Subcutaneous abdominal adipose tissue (tissue), 5 donors: ENCODE results near the gene HARS1.
"Not testable (repeated sequence)": the region's sequence is repeated elsewhere in the genome, so short reads cannot be mapped to it uniquely, and the experiment has no call there.

Experiments used
- H3K27ac ChIP-seq: one replicate; pipeline ENCODE4 v1.7.0; 2013; ENCODE audit warnings: low read depth, mild to moderate bottlenecking, inconsistent platforms, low read length, moderate library complexity
- H3K27me3 ChIP-seq, 5 donors: one replicate each; pipeline ENCODE4 v1.7.0; 2013; ENCODE audit warnings: low read length in 5 of 5, inconsistent platforms in 1 of 5; ENCODE audit not compliant: control insufficient read depth in 5 of 5, insufficient read depth in 4 of 5
- H3K36me3 ChIP-seq, 5 donors: one replicate each; pipeline ENCODE4 v1.7.0; 2013; ENCODE audit warnings: low read length in 5 of 5; ENCODE audit not compliant: control insufficient read depth in 5 of 5, insufficient read depth in 5 of 5
- H3K4me1 ChIP-seq, 5 donors: one replicate each; pipeline ENCODE4 v1.7.0; 2013; ENCODE audit warnings: low read length in 5 of 5, mild to moderate bottlenecking in 3 of 5, moderate library complexity in 1 of 5; ENCODE audit not compliant: control insufficient read depth in 5 of 5, insufficient read depth in 5 of 5
- H3K4me3 ChIP-seq, 5 donors: one replicate each; pipeline ENCODE4 v1.7.0; 2013; ENCODE audit warnings: low read length in 5 of 5, low read depth in 1 of 5
- H3K9ac ChIP-seq, 5 donors: one replicate each; pipeline ENCODE4 v1.7.0; 2013; ENCODE audit warnings: low read length in 5 of 5, mild to moderate bottlenecking in 4 of 5, moderate library complexity in 3 of 5
- H3K9me3 ChIP-seq, 5 donors: one replicate each; pipeline ENCODE4 v1.7.0; 2013; ENCODE audit warnings: low read length in 5 of 5; ENCODE audit not compliant: control insufficient read depth in 5 of 5
- donor health status: healthy.
- donor health status: healthy.
- donor health status: healthy.
- donor health status: healthy.
- donor health status: healthy.

The HARS1 gene

DNA sequence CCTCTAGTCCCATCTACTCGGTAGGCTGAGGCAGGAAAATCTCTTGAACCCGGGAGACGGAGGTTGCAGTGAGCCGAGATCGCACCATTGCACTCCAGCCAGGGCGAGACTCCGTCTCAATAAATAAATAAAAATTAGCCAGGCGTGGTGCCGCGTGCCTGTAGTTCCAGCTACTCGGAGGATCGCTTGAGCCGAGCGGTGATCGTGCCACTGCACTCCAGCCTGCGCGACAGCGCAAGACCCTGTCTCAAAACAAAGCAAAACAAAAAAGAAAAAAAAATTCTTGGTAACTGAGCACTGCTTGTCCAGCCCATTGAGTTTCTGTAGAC lies 27.2 kb downstream of the HARS1 start:
- Histone ChIP-seq H3K27me3 (no peaks in the 10 kb centered on the region), H3K4me1 (peaks cover 4 to 29% (median 21%) of the 10 kb centered on the region in 5 donors), H3K9ac (peak overlapping the region; percentile 70 to 99 (median 87)), H3K9me3 (no peaks in the 10 kb centered on the region), H3K27ac (peak overlapping the region; percentile 92), H3K36me3 (peaks cover 21 to 65% (median 56%) of the 10 kb centered on the region in 5 donors), H3K4me3 (peak overlapping the region; percentile 85 to 96 (median 92))

DNA sequence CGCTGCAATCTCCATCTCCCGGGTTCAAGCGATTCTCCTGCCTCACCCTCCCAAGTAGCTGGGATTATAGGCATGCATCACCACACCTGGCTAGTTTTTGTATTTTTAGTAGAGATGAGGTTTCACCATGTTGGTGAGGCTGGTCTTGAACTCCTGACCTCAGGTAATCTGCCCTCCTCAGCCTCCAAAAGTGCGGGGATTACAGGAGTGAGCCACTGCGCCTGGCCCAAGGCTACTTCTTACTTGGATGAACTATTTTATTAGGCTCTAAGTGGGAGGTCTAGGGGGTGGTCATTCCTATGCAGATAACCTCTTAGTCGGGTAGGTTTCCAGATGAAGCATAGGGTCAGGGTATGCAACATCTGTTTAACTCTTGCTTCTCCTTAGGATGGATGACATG lies 30.8 kb downstream of the HARS1 start:
- not testable (repeated sequence) for H3K9ac ChIP-seq, H3K27ac ChIP-seq, H3K27me3 ChIP-seq, H3K4me3 ChIP-seq, H3K9me3 ChIP-seq
- Histone ChIP-seq H3K4me1 (peaks cover 4 to 13% (median 10%) of the 10 kb centered on the region in 5 donors), H3K36me3 (peaks cover 31 to 80% (median 72%) of the 10 kb centered on the region in 5 donors)

DNA sequence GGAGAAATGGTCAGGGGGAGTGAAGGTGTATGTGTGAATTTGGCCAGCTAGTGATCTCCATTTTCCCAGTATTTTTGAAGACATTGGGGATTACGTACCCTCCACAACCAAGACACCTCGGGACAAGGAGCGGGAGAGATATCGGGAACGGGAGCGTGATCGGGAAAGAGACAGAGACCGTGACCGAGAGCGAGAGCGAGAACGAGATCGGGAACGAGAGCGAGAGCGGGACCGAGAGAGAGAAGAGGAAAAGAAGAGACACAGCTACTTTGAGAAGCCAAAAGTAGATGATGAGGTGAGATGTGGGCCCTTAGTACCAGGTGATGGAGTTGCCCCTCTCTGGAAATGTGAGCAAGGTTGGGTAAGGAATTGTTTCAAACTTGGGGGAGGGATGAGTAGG lies 32.3 kb downstream of the HARS1 start:
- no peak overlapping the region for H3K4me3 ChIP-seq
- H3K36me3 ChIP-seq: peaks cover 42 to 95% (median 87%) of the 10 kb centered on the region in 5 donors

DNA sequence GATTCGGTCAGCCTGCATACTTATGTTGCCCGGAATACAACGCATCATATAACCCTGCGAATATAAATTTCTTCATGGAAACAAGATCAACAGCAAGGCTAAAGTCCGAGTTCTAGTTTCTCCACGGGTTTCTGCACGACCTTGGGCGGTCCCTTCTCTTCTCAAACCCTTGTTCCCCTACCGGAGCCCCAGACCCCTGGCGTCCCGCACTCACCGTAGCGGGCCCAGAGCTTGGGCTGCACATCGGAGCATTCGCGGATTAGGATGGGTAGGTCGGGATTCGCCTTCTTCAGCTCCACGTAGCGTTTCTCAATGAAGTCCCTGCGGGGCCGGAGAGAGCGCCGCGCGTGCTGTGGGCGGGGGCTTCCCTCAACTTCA lies 44.1 kb downstream of the HARS1 start:
- peak overlapping the region; percentile 69 to 94 (median 90) for H3K4me3 ChIP-seq
- peak overlapping the region; percentile 35 to 96 (median 85) for H3K9ac ChIP-seq
- H3K27me3 ChIP-seq: no peaks in the 10 kb centered on the region
- peak overlapping the region; percentile 71 for H3K27ac ChIP-seq
- H3K36me3 ChIP-seq: peaks cover 10 to 66% (median 46%) of the 10 kb centered on the region in 5 donors
- peaks cover 0 to 31% (median 23%) of the 10 kb centered on the region in 5 donors for H3K4me1 ChIP-seq
- H3K9me3 ChIP-seq: no peaks in the 10 kb centered on the region

More for the DNA sequence above, 32.3 kb downstream of the HARS1 start:
- no peak overlapping the region for H3K9ac ChIP-seq
- no peaks in the 10 kb centered on the region for H3K9me3 ChIP-seq
- no peaks in the 10 kb centered on the region for H3K27me3 ChIP-seq
- peaks cover 0 to 2% (median 2%) of the 10 kb centered on the region in 5 donors for H3K4me1 ChIP-seq
- H3K27ac ChIP-seq: no peak overlapping the region

DNA sequence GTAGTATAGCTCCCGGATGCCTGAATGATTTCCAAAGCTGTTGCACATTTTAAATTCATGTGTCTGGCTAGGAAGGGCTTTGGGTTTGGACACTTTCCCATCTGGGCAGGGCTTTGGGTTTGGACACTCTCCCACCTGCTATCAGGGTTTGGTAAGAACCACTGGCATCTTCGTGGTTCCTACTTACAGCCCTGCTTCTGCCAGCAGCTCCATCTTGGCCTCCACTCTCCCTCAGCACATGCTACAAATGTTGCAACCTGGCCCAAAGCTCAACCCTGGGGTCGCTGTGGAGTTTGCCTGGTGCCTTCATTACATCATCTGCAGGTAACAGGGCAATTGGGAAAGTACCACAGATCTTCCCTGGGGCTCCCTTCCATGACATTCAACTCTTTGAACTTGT lies 48.5 kb downstream of the HARS1 start:
- no peak overlapping the region for H3K27ac ChIP-seq
- peaks cover 6 to 43% (median 33%) of the 10 kb centered on the region in 5 donors for H3K4me1 ChIP-seq
- H3K9me3 ChIP-seq: no peaks in the 10 kb centered on the region
- no peak overlapping the region for H3K9ac ChIP-seq
- peaks cover 0 to 40% (median 30%) of the 10 kb centered on the region in 5 donors for H3K36me3 ChIP-seq
- H3K4me3 ChIP-seq: no peak overlapping the region
- no peaks in the 10 kb centered on the region for H3K27me3 ChIP-seq

DNA sequence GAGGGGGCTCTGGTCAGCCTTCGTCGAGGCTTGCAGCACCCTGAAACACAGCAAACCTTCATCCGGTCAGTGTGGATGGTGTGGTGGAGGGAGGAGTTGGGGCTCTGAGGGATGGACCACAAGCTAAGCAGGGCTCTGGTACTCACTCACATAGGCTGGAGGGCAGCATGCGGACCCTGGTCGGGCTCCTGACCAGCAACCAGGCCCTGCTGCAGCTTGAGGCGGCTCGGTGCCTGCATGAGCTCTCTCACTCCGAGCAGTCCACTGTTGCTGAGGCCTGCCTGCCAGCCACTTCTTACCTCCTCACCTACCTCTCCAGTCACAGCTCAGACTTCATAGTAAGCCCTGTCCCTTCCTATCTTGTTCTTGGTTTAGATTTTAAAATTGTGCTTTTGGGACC lies 49.5 kb downstream of the HARS1 start:
- Histone ChIP-seq H3K4me1 (peaks cover 6 to 38% (median 29%) of the 10 kb centered on the region in 5 donors), H3K9me3 (no peaks in the 10 kb centered on the region), H3K27me3 (no peaks in the 10 kb centered on the region), H3K27ac (no peak overlapping the region), H3K36me3 (peaks cover 0 to 40% (median 30%) of the 10 kb centered on the region in 5 donors), H3K9ac (no peak overlapping the region), H3K4me3 (no peak overlapping the region)

DNA sequence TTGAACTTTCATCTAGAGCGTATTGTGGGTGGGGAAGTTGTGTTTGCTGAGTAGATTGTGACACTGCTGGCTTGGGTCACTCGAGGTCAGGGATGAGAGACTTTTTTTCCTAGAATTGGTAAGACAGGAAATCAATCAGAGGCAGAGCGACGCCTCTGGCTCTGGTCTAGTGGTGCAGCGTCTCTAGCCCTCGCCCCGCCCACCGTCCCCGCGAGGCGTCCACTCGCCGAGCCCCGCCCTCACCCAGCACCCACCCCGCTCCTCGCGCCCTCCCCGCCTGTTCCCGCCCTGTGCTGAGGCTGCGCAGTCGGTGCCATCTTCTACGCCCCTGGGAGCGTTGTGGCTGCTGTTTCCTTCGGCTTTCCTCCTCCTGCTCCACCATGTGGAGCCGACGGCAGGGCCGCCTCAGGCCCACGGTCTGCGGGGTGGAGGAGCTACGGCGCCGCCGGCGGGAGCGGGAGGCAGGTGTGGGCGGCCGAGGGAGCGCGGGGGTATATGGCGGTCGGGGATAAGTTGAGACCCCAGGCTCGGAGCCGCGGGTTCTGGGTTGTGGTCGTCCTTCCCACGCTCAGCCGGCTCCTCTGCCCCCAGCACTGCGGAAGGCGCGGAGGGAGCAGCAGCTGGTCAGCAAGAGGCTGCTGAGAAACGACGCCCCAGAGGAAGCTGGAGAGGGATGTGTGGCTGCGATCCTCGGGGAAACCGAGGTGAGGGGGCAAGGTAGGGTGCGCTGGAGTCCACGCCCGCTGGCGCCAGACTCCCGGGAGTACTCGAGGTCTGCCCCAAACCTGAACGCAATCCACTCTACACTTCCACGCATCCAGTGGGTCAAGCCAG lies 51.8 kb downstream of the HARS1 start, which contains the start of gene TMCO6:
Gene TMCO6 (plus strand): TSS at position 304 of the 834 bp plus-strand sequence. CDS start 77 bp downstream, at position 381.
- Histone ChIP-seq H3K4me3 (peak within 1 kb of the TSS; percentile 64 to 83 (median 82)), H3K9me3 (no peaks in the 10 kb centered on the region), H3K36me3 (peaks cover 0 to 27% (median 19%) of the 10 kb centered on the region in 5 donors), H3K27me3 (no peaks in the 10 kb centered on the region), H3K9ac (peak within 1 kb of the TSS; percentile 49 to 86 (median 73)), H3K27ac (peak within 1 kb of the TSS; percentile 94), H3K4me1 (peaks cover 6 to 33% (median 24%) of the 10 kb centered on the region in 5 donors)

DNA sequence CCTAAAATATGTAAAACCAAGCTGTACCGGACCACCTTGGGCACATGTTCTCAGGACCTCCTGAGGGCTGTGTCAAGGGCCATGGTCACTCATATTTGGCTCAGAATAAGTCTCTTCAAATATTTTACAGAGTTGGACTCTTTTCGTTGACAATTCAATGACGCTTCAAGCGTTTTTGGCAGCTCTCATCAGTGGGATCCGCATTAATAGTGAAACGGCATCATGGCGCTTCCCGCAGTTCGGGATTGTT lies 52.3 kb downstream of the HARS1 start:
- peak overlapping the region in 4 of 5 donors; percentile 49 to 62 (median 57) for H3K9ac ChIP-seq
- H3K36me3 ChIP-seq: peaks cover 0 to 21% (median 13%) of the 10 kb centered on the region in 5 donors
- peaks cover 6 to 33% (median 24%) of the 10 kb centered on the region in 5 donors for H3K4me1 ChIP-seq
- not testable (repeated sequence) for H3K9me3 ChIP-seq, H3K27me3 ChIP-seq
- H3K4me3 ChIP-seq: peak overlapping the region; percentile 24 to 83 (median 58)
- H3K27ac ChIP-seq: peak overlapping the region; percentile 94

DNA sequence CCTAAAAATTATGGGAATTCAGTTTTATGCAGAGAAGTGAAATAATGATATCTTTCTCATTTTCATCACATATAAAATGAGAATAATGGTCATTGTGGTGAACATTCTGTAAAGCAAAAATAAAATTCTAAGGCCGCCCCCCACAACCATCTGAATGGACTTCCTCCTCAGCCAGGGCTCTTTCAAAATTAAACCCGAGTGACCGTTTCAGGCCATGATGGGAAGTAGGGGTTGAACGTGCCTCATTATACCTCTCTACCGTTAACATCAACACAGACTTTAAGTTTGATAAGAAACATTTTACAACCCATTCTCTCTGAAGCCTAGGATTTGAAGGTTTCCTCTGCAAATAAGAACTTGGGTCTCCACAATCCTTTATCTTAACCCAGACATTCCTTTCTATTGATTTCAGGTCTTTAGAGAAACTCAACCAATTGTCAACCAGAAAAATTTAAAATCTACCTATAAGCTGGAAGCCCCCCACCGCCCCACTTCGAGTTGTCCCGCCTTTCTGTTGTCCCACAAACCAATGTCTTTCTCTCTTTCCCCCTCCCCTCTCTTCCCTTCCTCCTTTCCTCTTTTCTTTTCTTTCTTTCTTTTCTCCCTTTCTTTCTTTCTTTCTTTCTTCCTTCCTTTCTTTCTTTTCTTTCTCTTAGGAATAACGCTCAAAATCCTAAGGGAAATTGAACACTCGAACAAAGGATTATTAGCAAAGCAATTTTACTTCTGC lies 53.6 kb downstream of the HARS1 start:
- Histone ChIP-seq H3K9me3 (no peaks in the 10 kb centered on the region), H3K27me3 (no peaks in the 10 kb centered on the region), H3K36me3 (peaks cover 0 to 11% (median 6%) of the 10 kb centered on the region in 5 donors), H3K9ac (no peak overlapping the region), H3K4me3 (no peak overlapping the region), H3K4me1 (peaks cover 10 to 42% (median 32%) of the 10 kb centered on the region in 5 donors), H3K27ac (no peak overlapping the region)
